HG02642 (cell line): Measurements from ENCODE around the gene ZFR.
A peak's percentile ranks its signal among the peaks of the same experiment; 100 is the strongest.
"Not testable (repeated sequence)": the region's sequence is repeated elsewhere in the genome, so short reads cannot be mapped to it uniquely, and the experiment has no call there.

Experiments used
- ATAC-seq: cut with Tn5 transposase; IDR thresholded peaks from one replicate; pipeline ENCODE4 v1.9.1; 2021; ENCODE audit warnings: mild to moderate bottlenecking; ENCODE audit not compliant: unreplicated experiment, poor library complexity

The ZFR gene

DNA sequence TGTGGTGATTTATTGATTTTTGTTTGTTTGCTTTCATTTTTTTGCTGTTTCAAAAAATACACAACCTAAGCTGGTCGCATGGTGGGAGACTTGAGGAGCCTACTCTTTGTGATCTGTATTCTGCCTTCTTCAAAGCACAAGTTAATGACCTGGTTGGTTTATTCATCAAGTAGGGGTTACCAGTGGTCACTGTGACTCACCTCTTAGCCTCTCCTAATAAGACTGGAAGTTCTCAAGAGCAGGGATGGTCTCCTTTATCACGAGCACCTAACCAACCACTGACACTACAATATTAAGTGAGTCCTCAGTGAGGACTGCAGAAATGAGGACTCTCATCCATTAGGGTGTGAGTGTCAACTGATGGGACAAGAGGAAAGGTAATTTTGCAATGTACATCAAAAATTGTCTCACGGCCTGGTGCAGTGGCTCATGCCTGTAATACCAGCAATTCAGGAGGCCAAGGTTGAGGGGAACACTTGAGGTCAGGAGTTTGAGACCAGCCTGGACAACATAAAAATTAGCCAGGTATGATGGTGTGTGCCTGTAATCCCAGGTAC is 118.2 kb downstream of the ZFR start:
- no peak for ATAC-seq

DNA sequence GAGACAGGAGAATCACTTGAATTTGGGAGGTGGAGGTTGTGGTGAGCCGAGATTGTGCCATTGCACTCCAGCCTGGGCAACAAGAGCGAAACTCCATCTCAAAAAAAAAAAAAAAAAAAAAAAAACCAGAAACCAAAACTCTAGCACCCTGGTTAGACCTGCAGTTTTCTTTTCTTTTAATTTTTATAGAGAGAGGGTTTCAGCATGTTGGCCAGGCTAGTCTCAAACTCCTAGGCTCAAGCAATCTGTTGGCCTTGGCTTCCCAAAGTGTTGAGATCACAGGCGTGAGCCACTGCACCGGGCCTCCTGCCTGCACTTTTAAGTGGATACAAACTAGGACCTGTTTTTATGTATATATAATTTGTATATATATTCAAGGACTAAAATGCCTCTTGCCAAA is 118.9 kb downstream of the ZFR start:
- no peak for ATAC-seq

DNA sequence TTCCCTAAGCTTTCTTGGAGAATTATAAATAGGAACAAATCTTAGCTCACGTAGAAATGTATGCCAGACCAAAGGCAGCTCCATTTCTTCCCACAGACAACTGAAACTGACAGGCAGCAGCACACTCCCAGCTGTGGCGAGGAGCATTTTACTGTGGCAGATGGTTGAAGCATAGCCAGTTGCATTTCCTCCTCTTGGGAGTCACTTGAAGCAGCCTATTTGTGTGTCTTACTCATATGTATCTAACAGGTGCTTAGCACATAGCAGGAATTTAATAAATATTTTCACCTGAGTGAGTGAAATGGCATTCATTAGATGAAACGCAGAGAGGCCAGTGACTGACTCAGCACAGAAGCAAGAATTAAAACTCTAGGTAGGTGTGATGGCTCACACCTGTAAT is 119.5 kb downstream of the ZFR start:
- peak; percentile 73 for ATAC-seq

DNA sequence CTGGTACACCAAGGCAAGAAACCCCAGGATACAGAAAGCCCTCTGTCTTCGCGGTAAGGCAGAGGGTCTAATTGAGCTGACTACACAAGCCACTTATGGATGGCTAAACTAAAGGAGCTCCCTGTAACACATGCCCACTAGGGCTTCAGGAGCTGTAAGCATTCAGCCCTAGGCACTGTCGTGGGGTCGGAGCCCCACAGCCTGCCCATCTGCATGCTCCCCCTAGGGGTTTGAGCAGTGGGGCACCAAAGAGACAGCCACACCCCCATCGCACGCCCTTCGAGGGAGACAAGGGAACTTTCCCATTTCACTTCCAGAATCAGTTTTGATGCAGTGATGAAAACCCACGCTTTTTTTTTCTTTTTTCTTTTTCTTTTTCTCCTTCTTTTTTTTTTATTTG is 120.8 kb downstream of the ZFR start:
- ATAC-seq: no peak

DNA sequence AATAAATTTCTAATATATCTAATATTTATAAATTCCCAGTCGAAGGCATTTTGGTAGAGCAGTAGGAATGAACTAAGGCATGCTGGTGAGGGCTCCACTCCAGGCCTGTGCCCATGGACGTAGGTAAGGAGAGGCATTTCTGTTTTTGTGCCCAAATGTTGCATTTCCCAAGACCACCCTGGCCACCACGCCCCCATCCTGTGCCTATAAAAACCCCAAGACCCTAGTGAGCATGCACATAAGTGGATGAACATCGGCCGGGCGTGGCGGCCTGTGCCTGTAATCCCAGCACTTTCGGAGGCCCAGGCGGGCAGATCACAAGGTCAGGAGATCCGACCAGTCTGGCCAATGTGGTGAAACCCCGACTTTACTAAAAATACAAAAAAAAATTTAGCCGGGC is 121.7 kb downstream of the ZFR start:
- no peak for ATAC-seq

DNA sequence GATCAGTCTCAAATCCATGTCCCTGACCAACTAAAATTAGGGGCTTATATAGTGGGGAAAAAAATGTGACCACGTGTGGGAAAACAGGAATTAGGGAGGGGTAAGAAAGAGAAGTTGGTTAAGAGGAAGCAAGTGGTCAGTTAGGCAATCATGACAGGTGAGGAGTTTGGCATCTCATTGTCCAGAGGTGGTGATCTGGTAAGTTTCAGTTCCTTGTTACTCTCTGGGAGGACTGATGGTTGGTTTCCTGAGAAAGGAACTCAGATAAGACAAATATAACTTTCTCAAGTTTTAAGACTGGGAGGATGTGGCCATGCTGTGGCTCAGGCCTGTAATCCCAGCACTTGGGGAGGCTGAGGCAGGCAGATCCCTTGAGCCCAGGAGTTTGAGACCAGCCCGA is 122.8 kb downstream of the ZFR start:
- ATAC-seq: not testable (repeated sequence)

DNA sequence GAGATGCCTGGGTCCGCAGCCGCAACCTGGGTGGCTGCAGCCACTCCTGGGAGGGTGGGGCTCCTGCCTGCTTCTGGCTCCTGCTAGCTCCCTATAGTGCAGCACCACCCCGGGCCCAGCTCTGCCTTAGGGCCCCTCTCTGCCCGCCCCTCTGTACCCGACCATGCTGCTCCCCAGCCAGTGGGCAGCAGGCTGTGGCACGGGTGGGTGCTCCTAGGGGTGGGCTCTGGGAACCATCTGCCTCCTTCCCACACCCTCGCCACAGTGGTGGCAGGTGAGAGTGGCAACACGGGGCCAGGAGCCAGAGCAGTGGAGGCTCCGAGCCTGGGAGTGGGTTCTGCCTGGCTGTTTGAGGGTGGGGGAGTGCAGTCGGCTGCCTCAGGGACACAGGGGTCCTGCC is 124.0 kb downstream of the ZFR start:
- no peak for ATAC-seq

DNA sequence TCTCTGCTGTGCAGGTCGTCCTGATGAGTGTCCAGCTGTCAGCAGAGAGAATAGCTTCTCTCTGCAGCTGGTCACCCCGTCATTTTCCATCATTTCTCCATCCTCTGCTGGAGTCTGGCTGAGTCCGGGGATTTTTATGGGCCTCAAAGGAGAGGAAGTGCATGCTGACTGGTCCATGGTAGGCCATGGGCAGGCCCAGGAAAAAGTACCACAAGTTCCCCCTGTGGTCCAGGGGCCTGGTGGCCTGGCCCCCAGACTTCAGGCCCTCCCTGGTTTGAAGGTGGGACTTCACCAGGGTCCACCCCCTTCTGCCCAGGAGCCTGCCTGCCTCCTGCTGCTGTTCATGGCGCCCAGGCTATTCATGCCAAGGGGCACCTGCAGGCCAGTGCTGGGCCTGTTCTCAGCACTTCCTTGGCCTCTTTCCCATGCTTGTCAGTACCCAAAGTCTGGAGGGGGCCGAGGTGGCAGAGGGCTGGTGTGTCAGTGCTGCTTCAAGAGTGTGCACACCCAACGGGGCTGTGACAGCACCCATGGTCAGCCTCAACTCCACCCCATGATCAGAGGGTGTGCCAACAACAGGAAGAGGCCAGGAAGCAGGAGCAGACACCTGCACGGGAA is 124.5 kb downstream of the ZFR start:
- no peak for ATAC-seq

DNA sequence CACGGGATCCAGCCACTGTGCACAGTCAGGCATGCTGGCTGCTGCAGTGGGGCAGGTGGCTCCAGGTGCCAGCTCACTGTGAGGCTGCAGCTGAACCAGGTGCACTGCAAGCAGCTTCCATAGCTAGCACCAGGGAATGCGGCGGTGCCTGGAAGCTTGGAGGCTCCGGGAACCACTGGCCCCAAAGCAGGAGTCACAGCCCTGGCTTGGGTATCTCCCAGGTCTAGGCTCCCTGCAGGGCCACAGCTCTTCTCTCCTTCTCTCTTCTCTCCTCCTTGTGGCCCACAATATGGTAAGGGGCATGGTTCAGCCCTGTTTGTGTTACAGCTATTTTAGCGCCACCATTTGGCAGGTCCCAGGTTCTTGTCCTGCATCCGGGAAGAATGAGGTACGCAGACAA is 125.1 kb downstream of the ZFR start:
- no peak for ATAC-seq

DNA sequence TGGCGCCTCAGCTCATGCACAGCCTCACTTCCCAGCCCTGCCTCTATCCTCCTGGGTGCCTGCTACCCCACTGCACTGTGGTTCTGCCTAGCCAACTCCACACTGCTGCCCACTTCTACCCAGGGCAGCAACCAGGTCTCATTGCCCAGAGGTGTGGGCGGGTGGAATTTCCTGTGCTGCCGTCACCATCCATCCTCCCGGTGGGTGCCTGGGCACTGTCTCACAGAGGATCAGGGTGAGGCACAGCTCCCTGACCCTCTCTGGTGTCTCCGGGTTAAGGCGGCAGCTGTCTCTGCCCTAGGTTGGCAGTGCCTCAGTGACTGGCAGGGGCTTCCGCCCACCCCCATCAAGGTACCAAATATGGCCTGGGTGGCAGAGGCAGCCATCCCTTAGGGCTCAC is 127.5 kb downstream of the ZFR start:
- ATAC-seq: no peak

DNA sequence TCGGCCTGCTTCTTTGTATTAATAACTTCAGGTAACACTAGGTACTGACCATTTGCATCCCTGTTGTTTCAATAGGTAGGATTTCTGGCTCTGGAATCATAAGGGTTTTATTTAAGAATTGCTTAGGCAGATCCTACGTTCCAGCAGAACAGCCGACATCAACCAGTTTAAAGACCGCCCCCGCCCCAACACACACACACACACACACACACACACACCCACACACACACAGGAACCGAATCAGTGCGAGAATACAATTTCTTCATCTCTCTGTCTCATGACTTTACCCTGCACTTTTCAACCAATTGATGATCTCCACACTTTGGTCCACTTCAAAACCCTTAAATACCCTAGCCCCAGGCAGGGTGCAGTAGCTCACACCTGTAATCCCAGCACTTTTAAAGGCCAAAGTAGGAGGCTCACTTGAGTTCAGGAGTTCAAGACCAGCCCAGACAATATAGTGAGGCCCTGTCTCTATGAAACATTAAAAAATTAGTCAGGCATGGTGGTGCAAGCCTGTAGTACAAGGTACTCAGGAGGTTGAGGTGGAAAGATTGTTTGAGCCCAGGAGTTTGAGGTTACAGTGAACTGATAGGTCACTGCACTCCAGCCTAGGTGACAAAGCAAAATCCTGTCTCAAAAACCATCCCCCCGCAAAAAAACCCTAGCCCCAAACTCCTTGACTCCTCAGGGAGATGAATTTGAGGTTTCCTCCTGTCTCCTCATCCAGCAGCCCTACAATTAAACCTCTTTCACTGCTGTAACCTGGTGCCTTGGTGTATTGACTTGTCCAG is 129.1 kb downstream of the ZFR start:
- no peak for ATAC-seq

DNA sequence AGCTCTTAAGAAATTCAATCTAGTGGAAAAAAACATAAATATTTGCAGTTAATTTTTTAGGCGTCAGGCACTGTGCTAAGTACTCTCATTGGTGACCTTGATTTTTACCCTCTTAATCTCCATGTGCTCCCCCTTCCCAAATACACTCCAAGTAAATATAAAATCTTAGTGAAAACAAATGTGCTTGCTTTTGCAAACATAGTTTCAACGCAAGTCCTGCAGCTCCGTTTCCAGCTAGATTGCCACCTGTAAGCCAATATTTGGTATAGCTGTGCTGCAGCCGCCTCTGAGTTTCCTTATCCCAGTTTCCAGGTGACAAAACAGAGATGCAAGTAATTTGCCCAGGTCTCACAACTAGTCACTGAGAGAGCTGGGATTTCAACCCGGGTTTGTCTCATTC is 129.9 kb downstream of the ZFR start:
- ATAC-seq: no peak

DNA sequence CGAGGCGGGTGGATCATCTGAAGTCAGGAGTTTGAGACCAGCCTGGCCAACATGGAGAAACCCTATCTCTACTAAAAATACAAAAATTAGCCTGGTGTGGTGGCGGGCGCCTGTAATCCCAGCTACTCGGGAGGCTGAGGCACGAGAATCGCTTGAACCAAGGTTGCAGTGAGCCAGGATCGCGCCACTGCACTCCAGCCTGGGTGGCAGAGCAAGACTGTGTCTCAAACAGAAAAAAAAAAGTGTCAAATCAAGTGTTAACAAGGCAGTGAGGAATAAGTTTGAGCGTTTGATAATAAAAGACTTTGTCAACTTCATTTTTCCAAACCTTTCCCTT is 130.4 kb downstream of the ZFR start:
- not testable (repeated sequence) for ATAC-seq

DNA sequence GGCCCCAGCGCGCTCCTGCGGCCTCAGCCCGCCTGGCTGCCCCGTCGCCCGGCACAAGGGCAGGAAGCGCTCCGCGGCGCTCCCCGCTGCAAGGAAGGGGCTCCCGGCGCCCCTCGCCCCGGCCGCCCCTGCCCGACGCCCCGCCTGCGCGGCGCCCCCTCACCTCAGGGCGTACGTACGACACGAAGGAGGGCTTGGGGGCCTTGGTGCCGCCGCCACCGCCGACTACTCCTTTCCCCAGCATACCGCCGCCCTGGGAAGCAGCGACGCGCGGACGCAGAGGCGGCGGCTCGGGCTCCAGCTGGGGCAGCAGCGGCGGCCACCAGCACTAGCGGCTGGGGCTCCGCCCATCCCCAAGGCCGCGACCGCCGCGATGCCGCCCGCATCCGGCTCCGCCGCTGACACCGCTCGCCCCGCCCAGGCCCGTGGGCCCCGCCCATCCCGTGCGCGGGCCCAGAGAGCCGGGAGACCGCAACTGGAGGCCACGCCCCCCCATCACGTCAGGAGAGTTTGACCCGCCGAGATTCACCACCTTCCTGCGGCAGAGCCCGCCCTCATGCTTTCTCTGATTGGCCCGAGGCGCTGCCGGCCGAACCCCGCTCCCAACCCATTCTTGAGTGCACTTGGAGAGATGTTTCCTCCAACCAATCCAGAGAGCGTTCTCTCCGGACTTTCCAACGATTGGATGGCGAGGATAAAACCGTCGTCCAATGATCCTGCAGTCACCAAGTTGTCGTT is 131.8 kb downstream of the ZFR start, which contains the start of gene MTMR12:
TSS of gene MTMR12 (minus strand) at position 345 of the 738 bp plus-strand sequence. CDS start at position 244, 101 bp downstream.
- ATAC-seq: peak; percentile 93

DNA sequence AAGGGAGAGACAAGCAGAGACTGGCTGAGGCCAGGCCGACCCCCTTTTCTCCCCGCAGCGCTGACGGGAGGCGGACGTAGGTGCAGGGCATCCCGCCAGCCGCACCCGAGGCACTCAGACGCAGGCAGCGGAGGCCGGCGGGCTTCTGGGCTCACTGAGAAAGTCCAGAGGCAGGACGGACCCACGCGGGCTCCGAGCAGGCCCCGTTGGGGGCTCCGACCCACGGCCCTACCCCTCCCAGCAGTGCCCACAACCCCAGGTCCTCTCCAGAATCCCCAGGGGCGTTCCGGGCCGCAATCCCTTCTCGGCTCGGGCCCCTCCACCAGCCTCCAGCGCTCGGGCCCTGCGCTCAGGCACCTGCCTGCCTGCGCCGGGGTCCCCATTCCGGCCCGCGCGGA is 132.3 kb downstream of the ZFR start:
- peak; percentile 32 for ATAC-seq

DNA sequence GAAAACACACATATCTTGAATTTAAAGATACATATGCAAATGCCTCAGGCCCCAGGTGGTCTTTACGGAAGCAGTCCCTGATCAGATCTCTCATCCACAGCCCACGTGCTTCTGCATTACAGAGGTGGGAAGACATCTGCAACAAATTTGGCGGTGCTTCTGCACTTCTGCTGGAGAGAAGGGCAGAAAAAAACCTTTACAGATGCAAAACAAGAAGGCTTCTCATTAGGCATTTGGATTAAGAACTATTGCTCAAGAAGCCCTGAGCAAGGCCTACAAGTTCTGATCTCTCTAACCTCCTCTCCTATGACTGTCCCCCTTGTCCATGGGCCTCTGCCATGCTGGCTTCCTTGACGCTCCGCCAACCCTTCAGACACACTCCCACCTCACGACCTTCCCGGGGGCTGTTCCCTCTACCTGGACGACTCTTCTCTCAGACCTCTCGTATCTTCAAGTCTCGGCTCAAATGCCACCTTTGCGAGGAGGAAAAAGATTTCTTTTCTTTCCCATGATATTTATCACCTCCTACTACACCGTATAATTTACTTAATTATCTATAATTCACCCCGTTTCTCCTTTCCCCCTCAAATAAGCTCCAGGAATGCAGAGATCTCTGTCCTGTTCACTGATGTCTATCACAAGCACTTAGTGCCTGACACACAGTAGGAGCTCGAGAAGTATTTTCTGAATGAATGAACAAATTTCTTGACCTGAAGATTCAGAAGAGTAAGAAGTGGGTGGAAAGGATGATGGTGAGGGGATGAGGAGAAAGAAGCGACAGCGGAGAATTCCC is 132.9 kb downstream of the ZFR start:
- no peak for ATAC-seq

DNA sequence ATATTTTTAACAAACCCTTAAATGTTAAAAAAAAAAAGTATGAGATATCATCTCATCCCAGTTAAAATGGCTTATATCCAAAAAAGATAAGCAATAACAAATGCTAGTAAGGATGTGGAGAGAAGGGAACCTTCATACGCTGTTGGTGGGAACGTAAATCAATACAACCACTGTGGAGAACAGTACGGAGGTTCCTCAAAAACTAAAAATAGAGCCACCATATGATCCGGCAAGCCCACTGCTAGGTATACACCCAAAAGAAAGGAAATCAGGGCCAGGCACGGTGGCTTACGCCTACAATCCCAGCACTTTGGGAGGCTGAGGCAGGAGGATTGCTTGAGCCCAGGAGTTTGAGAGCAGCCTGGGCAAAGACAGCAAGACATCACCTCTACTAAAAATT is 134.8 kb downstream of the ZFR start:
- ATAC-seq: no peak

DNA sequence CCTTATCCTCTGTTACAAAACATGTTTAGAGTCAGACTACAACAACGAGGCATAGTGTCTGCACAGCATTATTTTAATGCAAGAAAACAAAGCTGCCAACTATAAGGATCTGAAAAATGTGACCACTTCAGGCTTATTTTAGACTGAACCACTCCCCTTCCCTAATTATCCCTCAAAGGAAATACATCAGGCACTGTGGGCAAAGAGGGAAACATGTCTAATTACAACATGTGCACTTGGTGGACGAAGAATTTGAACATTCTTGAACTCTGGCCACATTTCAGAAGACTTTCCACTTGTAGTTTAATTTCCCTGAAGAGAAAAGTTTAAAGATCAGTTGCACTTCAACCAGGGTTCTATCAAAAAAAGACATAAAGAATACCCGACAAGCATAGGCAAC is 135.6 kb downstream of the ZFR start:
- ATAC-seq: no peak

DNA sequence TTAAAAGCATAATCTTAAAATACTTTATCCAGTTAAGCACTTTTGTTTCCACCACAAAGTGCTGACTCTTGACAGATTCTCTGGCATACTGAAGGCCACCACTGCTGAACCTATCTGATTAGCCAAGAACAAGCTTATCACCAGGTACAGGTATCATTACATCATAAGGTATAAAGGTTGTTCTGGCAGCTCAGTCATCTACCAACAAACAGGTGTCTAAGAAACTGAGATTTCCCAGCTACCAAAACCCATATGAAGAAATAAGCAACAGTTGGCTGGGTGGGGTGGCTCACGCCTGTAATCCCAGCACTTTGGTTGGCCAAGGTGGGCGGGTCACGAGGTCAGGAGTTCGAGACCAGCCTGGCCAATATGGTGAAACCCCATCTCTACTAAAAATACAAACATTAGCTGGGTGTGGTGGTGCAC is 136.8 kb downstream of the ZFR start:
- ATAC-seq: no peak

DNA sequence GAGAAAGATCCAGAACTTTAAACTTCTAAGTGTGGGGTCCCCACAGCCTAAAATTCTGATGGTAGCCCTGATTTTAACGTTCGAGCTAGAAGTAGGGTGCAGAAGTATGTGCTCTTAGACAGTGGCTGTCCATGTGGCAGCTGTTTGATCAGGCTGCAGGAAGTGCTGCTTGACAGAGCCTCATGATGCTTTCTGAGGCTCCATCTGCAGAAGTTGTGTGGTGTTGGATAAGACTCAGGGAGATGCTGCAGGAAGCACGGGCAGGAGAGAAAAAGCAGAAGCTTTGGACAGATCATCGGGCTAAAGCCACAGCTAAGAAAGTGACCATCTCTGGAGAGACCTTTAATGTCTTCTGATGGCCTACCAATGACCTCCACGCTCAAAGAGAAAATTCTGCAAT is 139.9 kb downstream of the ZFR start:
- no peak for ATAC-seq
